Measurements from ENCODE around the gene PIK3IP1.
A peak's percentile ranks its signal among the peaks of the same experiment; 100 is the strongest.

PIK3IP1 gene

GRCh38 chr22:31275018-31275417 lies 17.3 kb downstream of the PIK3IP1 start:
- TF ChIP-seq EZH2phosphoT487 (IDR thresholded peaks at IDR 0.05; ENCODE audit: borderline replicate concordance) (no peak), CTCF (conservative IDR thresholded peaks at IDR 0.05; ENCODE audit: low read length) (no peak)
- H3K9me2 ChIP-seq (replicated peaks; ENCODE audit: low read depth, low read length): no peaks in the 10 kb centered on the region
- no peak overlapping the region for H3K4me2 ChIP-seq (ENCODE audit: low read depth, low read length, poor library complexity, severe bottlenecking)
- H2AFZ ChIP-seq (ENCODE audit: low read length): no peak overlapping the region
- no peaks in the 10 kb centered on the region for H3K9me3 ChIP-seq (ENCODE audit: insufficient read depth, low read depth, low read length)
- H3F3A ChIP-seq (ENCODE audit: low read depth): no peaks in the 10 kb centered on the region
- H4K20me1 ChIP-seq (ENCODE audit: insufficient read depth, low read length, poor library complexity, severe bottlenecking): no peaks in the 10 kb centered on the region
- no peaks in the 10 kb centered on the region for H3K4me1 ChIP-seq (ENCODE audit: insufficient read depth, low read length, poor library complexity, severe bottlenecking)
- H3K36me3 ChIP-seq (ENCODE audit: insufficient read depth, low read length): peaks cover 50% of the 10 kb centered on the region; the same call in 1 of the 2 replicates
- H3K9ac ChIP-seq (ENCODE audit: low read depth, low read length, poor library complexity, severe bottlenecking): no peak overlapping the region
- H3K4me3 ChIP-seq (ENCODE audit: low read length, poor library complexity, severe bottlenecking): no peak overlapping the region
- no peaks in the 10 kb centered on the region for H3K27me3 ChIP-seq (ENCODE audit: insufficient read depth, low read length, poor library complexity, severe bottlenecking)
- no peaks in the 10 kb centered on the region for H3K79me2 ChIP-seq (ENCODE audit: insufficient read depth, low read length)

- Histone ChIP-seq H3K4me1 (ENCODE audit: insufficient read depth, low read length, poor library complexity, severe bottlenecking) (no peaks in the 10 kb centered on the region), H3K36me3 (ENCODE audit: insufficient read depth, low read length) (peaks cover 50% of the 10 kb centered on the region; the same call in 1 of the 2 replicates)
Measured at GRCh38 chr22:31274017-31274416, 18.3 kb downstream of the PIK3IP1 start.

GRCh38 chr22:31272522-31273446 lies 19.5 kb downstream of the PIK3IP1 start:
- no peaks in the 10 kb centered on the region for H4K20me1 ChIP-seq (ENCODE audit: insufficient read depth, low read length, poor library complexity, severe bottlenecking)
- no peaks in the 10 kb centered on the region for H3F3A ChIP-seq (ENCODE audit: low read depth)
- no peak overlapping the region for H2AFZ ChIP-seq (ENCODE audit: low read length)
- no peak overlapping the region for H3K9ac ChIP-seq (ENCODE audit: low read depth, low read length, poor library complexity, severe bottlenecking)
- H3K4me1 ChIP-seq (ENCODE audit: insufficient read depth, low read length, poor library complexity, severe bottlenecking): no peaks in the 10 kb centered on the region
- H3K79me2 ChIP-seq (ENCODE audit: insufficient read depth, low read length): no peaks in the 10 kb centered on the region
- H3K9me2 ChIP-seq (replicated peaks; ENCODE audit: low read depth, low read length): no peaks in the 10 kb centered on the region
- TF ChIP-seq EZH2phosphoT487 (IDR thresholded peaks at IDR 0.05; ENCODE audit: borderline replicate concordance): no peak
- peak; percentile 73 for TF ChIP-seq CTCF (conservative IDR thresholded peaks at IDR 0.05; ENCODE audit: low read length)
- H3K4me3 ChIP-seq (ENCODE audit: low read length, poor library complexity, severe bottlenecking): no peak overlapping the region
- no peaks in the 10 kb centered on the region for H3K9me3 ChIP-seq (ENCODE audit: insufficient read depth, low read depth, low read length)
- H3K4me2 ChIP-seq (ENCODE audit: low read depth, low read length, poor library complexity, severe bottlenecking): no peak overlapping the region
- peaks cover 54% of the 10 kb centered on the region for H3K36me3 ChIP-seq (ENCODE audit: insufficient read depth, low read length)
- no peaks in the 10 kb centered on the region for H3K27me3 ChIP-seq (ENCODE audit: insufficient read depth, low read length, poor library complexity, severe bottlenecking)

More at GRCh38 chr22:31274017-31274416, 18.3 kb downstream of the PIK3IP1 start:
- Histone ChIP-seq H4K20me1 (ENCODE audit: insufficient read depth, low read length, poor library complexity, severe bottlenecking) (no peaks in the 10 kb centered on the region), H2AFZ (ENCODE audit: low read length) (no peak overlapping the region), H3K4me3 (ENCODE audit: low read length, poor library complexity, severe bottlenecking) (no peak overlapping the region), H3K9ac (ENCODE audit: low read depth, low read length, poor library complexity, severe bottlenecking) (no peak overlapping the region), H3K27me3 (ENCODE audit: insufficient read depth, low read length, poor library complexity, severe bottlenecking) (no peaks in the 10 kb centered on the region), H3K9me2 (replicated peaks; ENCODE audit: low read depth, low read length) (no peaks in the 10 kb centered on the region), H3K9me3 (ENCODE audit: insufficient read depth, low read depth, low read length) (no peaks in the 10 kb centered on the region), H3K79me2 (ENCODE audit: insufficient read depth, low read length) (no peaks in the 10 kb centered on the region), H3F3A (ENCODE audit: low read depth) (no peaks in the 10 kb centered on the region), H3K4me2 (ENCODE audit: low read depth, low read length, poor library complexity, severe bottlenecking) (no peak overlapping the region)
- TF ChIP-seq EZH2phosphoT487 (IDR thresholded peaks at IDR 0.05; ENCODE audit: borderline replicate concordance) (no peak), CTCF (conservative IDR thresholded peaks at IDR 0.05; ENCODE audit: low read length) (no peak)
